CD14-positive monocyte (primary cell): ENCODE data around the gene ACCS. TPM values are rescaled to one million over a fixed set of nuclear protein-coding genes. Genes with fewer than 3 reads are reported as not detected.

Experiments used
- DNase-seq, 3 donors: peaks; one replicate each; pipeline ENCODE4 v3.0.0-alpha.2; 2011 to 2022
- H2AFZ ChIP-seq: 2 replicates; pipeline ENCODE4 v1.6.0; 2012; ENCODE audit warnings: mild to moderate bottlenecking, low read depth, low read length, inconsistent platforms; ENCODE audit not compliant: insufficient read depth, poor library complexity, severe bottlenecking
- H3K27ac ChIP-seq, 2 donors: 1 replicate in 1 of 2; 2 replicates in 1 of 2; pipeline ENCODE4 v1.5.1; 2012 to 2013; ENCODE audit warnings: low read length in 2 of 2, control low read depth in 1 of 2, inconsistent platforms in 1 of 2, low read depth in 1 of 2, mild to moderate bottlenecking in 1 of 2
- H3K27me3 ChIP-seq, 2 donors: one replicate each; pipeline versions ENCODE4 v1.6.0 to v1.6.1; 2011 to 2013; ENCODE audit warnings: low read length in 2 of 2; ENCODE audit not compliant: control insufficient read depth in 2 of 2, insufficient read depth in 2 of 2
- H3K36me3 ChIP-seq, 2 donors: replicated peaks in 1 of 2; 1 replicate in 1 of 2; 2 replicates in 1 of 2; pipeline versions ENCODE4 v1.5.1 to v1.6.1; 2012 to 2013; ENCODE audit warnings: low read length in 2 of 2, control low read depth in 1 of 2, inconsistent platforms in 1 of 2, mild to moderate bottlenecking in 1 of 2; ENCODE audit not compliant: insufficient read depth in 2 of 2, control insufficient read depth in 1 of 2
- H3K4me1 ChIP-seq, 2 donors: 1 replicate in 1 of 2; 2 replicates in 1 of 2; pipeline versions ENCODE4 v1.5.1 to v1.6.1; 2012 to 2013; ENCODE audit warnings: low read length in 2 of 2, control low read depth in 1 of 2, inconsistent platforms in 1 of 2, mild to moderate bottlenecking in 1 of 2, moderate library complexity in 1 of 2; ENCODE audit not compliant: insufficient read depth in 2 of 2, control insufficient read depth in 1 of 2
- H3K4me2 ChIP-seq: replicated peaks from 2 replicates; pipeline ENCODE3; 2012; ENCODE audit warnings: low read length, moderate library complexity, mild to moderate bottlenecking; ENCODE audit not compliant: poor library complexity, severe bottlenecking; ENCODE audit errors: extremely low read depth
- H3K4me3 ChIP-seq, 3 experiments: fragments of 200-600 bp in 1 of 3; sonication (generic) in 1 of 3; replicated peaks in 1 of 3; 1 replicate in 2 of 3; 2 replicates in 1 of 3; pipeline ENCODE4 v1.5.1; 2011 to 2013; ENCODE audit warnings: low read length in 3 of 3, mild to moderate bottlenecking in 3 of 3, control low read depth in 2 of 3, low read depth in 2 of 3, inconsistent platforms in 1 of 3, moderate library complexity in 1 of 3
- H3K79me2 ChIP-seq: 2 replicates; pipeline ENCODE4 v1.6.0; 2012; ENCODE audit warnings: mild to moderate bottlenecking, control low read depth, inconsistent platforms, low read length, moderate library complexity; ENCODE audit not compliant: insufficient read depth
- H3K9ac ChIP-seq: 2 replicates; pipeline ENCODE4 v1.6.0; 2017; ENCODE audit warnings: low read length, mild to moderate bottlenecking; ENCODE audit not compliant: insufficient read depth, poor library complexity, severe bottlenecking
- H3K9me3 ChIP-seq, 2 donors: replicated peaks in 1 of 2; 1 replicate in 1 of 2; 2 replicates in 1 of 2; pipeline versions ENCODE4 v1.5.1 to v1.6.1; 2012 to 2013; ENCODE audit warnings: low read length in 2 of 2, control low read depth in 1 of 2; ENCODE audit not compliant: control insufficient read depth in 1 of 2, insufficient read depth in 1 of 2
- H4K20me1 ChIP-seq: 2 replicates; pipeline ENCODE4 v1.6.0; 2012; ENCODE audit warnings: mild to moderate bottlenecking, low read length, control low read depth, moderate library complexity; ENCODE audit not compliant: insufficient read depth
- H3K27ac Mint-ChIP-seq, 7 donors: one replicate each; pipeline ENCODE4 v1.8.0; 2020; ENCODE audit warnings: mild to moderate bottlenecking in 7 of 7, mixed read lengths in 7 of 7, moderate library complexity in 6 of 7, inconsistent platforms in 2 of 7
- H3K27me3 Mint-ChIP-seq, 3 donors: one replicate each; pipeline ENCODE4 v1.8.0; 2021 to 2022; ENCODE audit warnings: low read depth in 3 of 3, mild to moderate bottlenecking in 3 of 3, mixed read lengths in 3 of 3, moderate library complexity in 3 of 3, inconsistent platforms in 1 of 3
- H3K36me3 Mint-ChIP-seq, 2 donors: one replicate each; pipeline ENCODE4 v1.8.0; 2020; ENCODE audit warnings: mixed read lengths in 2 of 2, inconsistent platforms in 1 of 2, mild to moderate bottlenecking in 1 of 2
- H3K4me1 Mint-ChIP-seq: one replicate; pipeline ENCODE4 v1.8.0; 2020; ENCODE audit warnings: mild to moderate bottlenecking, mixed read lengths
- H3K4me3 Mint-ChIP-seq, 2 donors: one replicate each; pipeline ENCODE4 v1.8.0; 2020; ENCODE audit warnings: mild to moderate bottlenecking in 2 of 2, mixed read lengths in 2 of 2, moderate library complexity in 1 of 2
- H3K9me3 Mint-ChIP-seq, 7 donors: one replicate each; pipeline ENCODE4 v1.8.0; 2020 to 2022; ENCODE audit warnings: mixed read lengths in 7 of 7, mild to moderate bottlenecking in 6 of 7, moderate library complexity in 6 of 7, inconsistent platforms in 2 of 7
- WGBS: methylation state at CpG from one replicate; pipeline ENCODE4 v1.1.5; 2013; ENCODE audit warnings: missing lambda C conversion rate; ENCODE audit not compliant: insufficient coverage; 5-methylcytosine and 5-hydroxymethylcytosine counted together
- intact Hi-C, 2 donors: fragments of 100-400 bp; cut with micrococcal nuclease; formaldehyde crosslinking; loops; one replicate each; pipeline versions ENCODE4 v1.15.0 to v1.15.1; 2023
- polyA plus RNA-seq, 3 donors: library from polyadenylated mRNA; depleted of rRNA in 1 of 3; unstranded in 2 of 3; stranded (reverse) in 1 of 3; fragments of 300-500 nt in 2 of 3; fragments of >200 nt in 1 of 3; fragmentation: Illumina TruSeq in 2 of 3; gene quantifications; 1 replicate in 2 of 3; 2 replicates in 1 of 3; pipeline ENCODE4 v1.2.3, GENCODE V29; 2012 to 2021
- TF ChIP-seq, protein P1 (sequence below): fragments of 200-600 bp; IDR thresholded peaks from one replicate; pipeline ENCODE4 v1.8.0; 2022; ENCODE audit warnings: antibody characterized with exemption, mild to moderate bottlenecking

ACCS gene
- polyA plus RNA-seq, 3 donors = 1.3 to 46.6 (median 1.7) TPM

DNA sequence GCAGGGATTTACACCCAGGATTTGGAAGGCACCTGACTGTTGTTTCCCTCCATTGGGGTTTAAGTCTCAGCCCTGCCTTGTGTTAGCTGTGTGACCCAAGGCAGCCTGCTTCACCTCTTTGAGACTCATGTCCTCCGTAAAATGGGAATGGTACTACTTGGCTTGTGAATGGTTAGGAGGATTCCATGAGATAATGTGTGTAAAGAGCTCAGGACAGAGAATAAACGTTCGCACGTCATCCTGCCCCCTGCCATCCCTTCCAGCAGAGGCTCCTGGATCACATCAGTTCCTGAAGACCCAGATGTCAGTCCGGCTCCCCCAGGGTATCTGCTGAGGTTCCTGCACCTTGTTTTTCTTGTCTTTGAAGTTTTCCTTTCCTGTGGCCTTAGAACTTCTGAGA lies 35.1 kb upstream of the ACCS start:
- Histone ChIP-seq H3K9me3 (no peaks in the 10 kb centered on the region), H3K79me2 (no peaks in the 10 kb centered on the region), H3K4me3 (no peak overlapping the region), H3K27me3 (no peaks in the 10 kb centered on the region), H3K4me2 (no peak overlapping the region), H4K20me1 (no peaks in the 10 kb centered on the region), H3K36me3 (no peaks in the 10 kb centered on the region), H3K4me1 (no peaks in the 10 kb centered on the region), H3K27ac (no peak overlapping the region), H2AFZ (no peak overlapping the region), H3K9ac (no peak overlapping the region)
- TF ChIP-seq, protein P1, sequence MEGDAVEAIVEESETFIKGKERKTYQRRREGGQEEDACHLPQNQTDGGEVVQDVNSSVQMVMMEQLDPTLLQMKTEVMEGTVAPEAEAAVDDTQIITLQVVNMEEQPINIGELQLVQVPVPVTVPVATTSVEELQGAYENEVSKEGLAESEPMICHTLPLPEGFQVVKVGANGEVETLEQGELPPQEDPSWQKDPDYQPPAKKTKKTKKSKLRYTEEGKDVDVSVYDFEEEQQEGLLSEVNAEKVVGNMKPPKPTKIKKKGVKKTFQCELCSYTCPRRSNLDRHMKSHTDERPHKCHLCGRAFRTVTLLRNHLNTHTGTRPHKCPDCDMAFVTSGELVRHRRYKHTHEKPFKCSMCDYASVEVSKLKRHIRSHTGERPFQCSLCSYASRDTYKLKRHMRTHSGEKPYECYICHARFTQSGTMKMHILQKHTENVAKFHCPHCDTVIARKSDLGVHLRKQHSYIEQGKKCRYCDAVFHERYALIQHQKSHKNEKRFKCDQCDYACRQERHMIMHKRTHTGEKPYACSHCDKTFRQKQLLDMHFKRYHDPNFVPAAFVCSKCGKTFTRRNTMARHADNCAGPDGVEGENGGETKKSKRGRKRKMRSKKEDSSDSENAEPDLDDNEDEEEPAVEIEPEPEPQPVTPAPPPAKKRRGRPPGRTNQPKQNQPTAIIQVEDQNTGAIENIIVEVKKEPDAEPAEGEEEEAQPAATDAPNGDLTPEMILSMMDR = no peak
- H3K27me3 Mint-ChIP-seq = peaks cover 11 to 19% (median 12%) of the 10 kb centered on the region in 3 donors
- peaks cover 0 to 7% (median 5%) of the 10 kb centered on the region in 7 donors for H3K9me3 Mint-ChIP-seq
- H3K4me3 Mint-ChIP-seq = no peak overlapping the region
- intact Hi-C loops = no loop called here
- 100% methylated on average over 1 of the region's 5 CpGs for WGBS
- H3K36me3 Mint-ChIP-seq = no peaks in the 10 kb centered on the region
- no peak for DNase-seq
- H3K27ac Mint-ChIP-seq = no peak overlapping the region
- no peaks in the 10 kb centered on the region for H3K4me1 Mint-ChIP-seq

DNA sequence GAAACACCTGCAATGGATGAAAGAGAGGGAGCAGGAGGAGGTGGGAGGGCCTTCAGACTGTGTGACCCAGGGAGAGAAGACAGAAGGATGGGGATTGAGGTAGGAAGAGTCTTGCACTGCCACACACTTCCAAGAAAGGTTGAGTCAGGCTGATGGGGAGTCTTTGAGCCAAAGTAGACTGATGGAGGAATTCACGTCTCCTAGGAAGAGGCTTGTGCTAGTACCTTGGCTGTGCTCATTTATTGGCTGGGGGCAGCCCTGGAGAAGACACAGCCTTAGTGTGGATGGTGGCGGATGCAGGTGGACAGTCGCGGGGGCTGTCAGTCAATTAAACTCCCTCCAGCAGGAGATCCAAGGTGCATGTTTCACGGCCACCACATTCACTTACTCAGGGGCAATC lies 34.5 kb upstream of the ACCS start:
- no peaks in the 10 kb centered on the region for H3K36me3 ChIP-seq
- intact Hi-C loops = no loop called here
- WGBS = no CpG with 5 or more reads among the region's 5 CpGs

More for the DNA sequence above, 34.5 kb upstream of the ACCS start:
- Mint-ChIP-seq H3K4me3 (no peak overlapping the region), H3K9me3 (peaks cover 0 to 4% (median 3%) of the 10 kb centered on the region in 7 donors), H3K27ac (no peak overlapping the region), H3K4me1 (no peaks in the 10 kb centered on the region), H3K36me3 (no peaks in the 10 kb centered on the region), H3K27me3 (peaks cover 11 to 18% (median 12%) of the 10 kb centered on the region in 3 donors)
- Histone ChIP-seq H4K20me1 (no peaks in the 10 kb centered on the region), H3K4me3 (no peak overlapping the region), H3K27me3 (no peaks in the 10 kb centered on the region), H3K27ac (no peak overlapping the region), H3K79me2 (no peaks in the 10 kb centered on the region), H3K4me1 (no peaks in the 10 kb centered on the region), H3K9me3 (no peaks in the 10 kb centered on the region), H2AFZ (no peak overlapping the region), H3K9ac (no peak overlapping the region), H3K4me2 (no peak overlapping the region)
- TF ChIP-seq, protein P1 = no peak
- DNase-seq = no peak
